B cell (primary cell): Measurements from ENCODE around the gene EHBP1. TPM values are rescaled to one million over a fixed set of nuclear protein-coding genes. Genes with fewer than 3 reads are reported as not detected.

ENCODE experiments used
- ATAC-seq: fragments of 200-7000 bp; cut with Tn5 transposase; one replicate; pipeline ENCODE4 v1.10.0; 2021; ENCODE audit warnings: low read depth, mild to moderate bottlenecking, moderate number of reproducible peaks, moderate library complexity
- CTCF ChIA-PET: fragments of 350-600 bp; sonication (Branson Sonifier 250); formaldehyde crosslinking; loops from one replicate; lab custom pipeline; 2021; ENCODE audit warnings: antibody characterized with exemption, inconsistent platforms; lab: Charles Lee
- POLR2A ChIA-PET: fragments of 350-600 bp; sonication (Branson Sonifier 250); formaldehyde crosslinking; loops from one replicate; lab custom pipeline; 2021; ENCODE audit warnings: antibody characterized with exemption; lab: Charles Lee
- DNase-seq: peaks from one replicate; pipeline ENCODE4 v3.0.0; 2013
- H2AFZ ChIP-seq: 2 replicates; pipeline ENCODE4 v1.6.1; 2012; ENCODE audit warnings: mild to moderate bottlenecking, low read depth, low read length; ENCODE audit not compliant: insufficient read depth, poor library complexity, severe bottlenecking
- H3K27ac ChIP-seq, 2 donors: 1 replicate in 1 of 2; 2 replicates in 1 of 2; pipeline ENCODE4 v1.5.1; 2012 to 2013; ENCODE audit warnings: low read length in 2 of 2, mild to moderate bottlenecking in 2 of 2, moderate library complexity in 1 of 2
- H3K27me3 ChIP-seq, 4 experiments: fragments of 200-600 bp in 1 of 4; sonication (generic) in 1 of 4; replicated peaks in 1 of 4; 1 replicate in 2 of 4; 2 replicates in 2 of 4; pipeline versions ENCODE4 v1.6.1 to v1.7.0; 2013 to 2016; ENCODE audit warnings: low read length in 3 of 4, mild to moderate bottlenecking in 2 of 4, mixed read lengths in 1 of 4, moderate library complexity in 1 of 4; ENCODE audit not compliant: insufficient read depth in 4 of 4, control insufficient read depth in 3 of 4; ENCODE audit errors: control extremely low read depth in 1 of 4
- H3K36me3 ChIP-seq, 2 experiments: replicated peaks in 1 of 2; 1 replicate in 1 of 2; 2 replicates in 1 of 2; pipeline versions ENCODE4 v1.6.1 to v1.7.1; 2013; ENCODE audit warnings: low read length in 1 of 2; ENCODE audit not compliant: insufficient read depth in 2 of 2, control insufficient read depth in 1 of 2; ENCODE audit errors: control extremely low read depth in 1 of 2, extremely low read depth in 1 of 2
- H3K4me1 ChIP-seq, 2 donors: fragments of 200-600 bp in 1 of 2; sonication (generic) in 1 of 2; 1 replicate in 1 of 2; 2 replicates in 1 of 2; pipeline versions ENCODE4 v1.5.1 to v1.6.1; 2013 to 2017; ENCODE audit warnings: low read length in 2 of 2; ENCODE audit not compliant: control insufficient read depth in 2 of 2, insufficient read depth in 2 of 2
- H3K4me2 ChIP-seq: replicated peaks from 2 replicates; pipeline ENCODE3; 2012; ENCODE audit warnings: mild to moderate bottlenecking, low read depth, low read length; ENCODE audit not compliant: poor library complexity, severe bottlenecking
- H3K4me3 ChIP-seq, 5 experiments: fragments of 200-600 bp in 1 of 5; sonication (generic) in 1 of 5; 1 replicate in 3 of 5; 2 replicates in 2 of 5; pipeline versions ENCODE4 v1.5.1 to v1.7.0; 2011 to 2016; ENCODE audit warnings: low read length in 4 of 5, mild to moderate bottlenecking in 4 of 5, low read depth in 2 of 5, control low read depth in 1 of 5, moderate library complexity in 1 of 5; ENCODE audit not compliant: insufficient read depth in 1 of 5; ENCODE audit errors: control extremely low read depth in 1 of 5, extremely low read depth in 1 of 5
- H3K79me2 ChIP-seq: fragments of 200-600 bp; sonication (generic); one replicate; pipeline ENCODE4 v1.6.0; 2016; ENCODE audit warnings: low read length; ENCODE audit not compliant: control insufficient read depth, insufficient read depth
- H3K9ac ChIP-seq: fragments of 200-600 bp; sonication (generic); 2 replicates; pipeline ENCODE4 v1.6.1; 2017; ENCODE audit warnings: mild to moderate bottlenecking, low read length, moderate library complexity
- H3K9me3 ChIP-seq, 3 donors: one replicate each; pipeline versions ENCODE4 v1.6.1 to v1.7.1; 2013; ENCODE audit warnings: low read length in 2 of 3; ENCODE audit not compliant: control insufficient read depth in 2 of 3, insufficient read depth in 1 of 3; ENCODE audit errors: control extremely low read depth in 1 of 3
- H4K20me1 ChIP-seq: 2 replicates; pipeline ENCODE4 v1.6.0; 2012; ENCODE audit warnings: mild to moderate bottlenecking, low read length; ENCODE audit not compliant: insufficient read depth, control insufficient read depth, poor library complexity, severe bottlenecking
- H3K27ac Mint-ChIP-seq: one replicate; pipeline ENCODE4 v1.8.0; 2021; ENCODE audit warnings: mixed read lengths
- H3K27me3 Mint-ChIP-seq: one replicate; pipeline ENCODE4 v1.8.0; 2021; ENCODE audit warnings: mixed read lengths
- H3K4me1 Mint-ChIP-seq: one replicate; pipeline ENCODE4 v1.8.0; 2021; ENCODE audit warnings: mixed read lengths
- H3K4me3 Mint-ChIP-seq: one replicate; pipeline ENCODE4 v1.8.0; 2021; ENCODE audit warnings: mixed read lengths
- H3K9me3 Mint-ChIP-seq: one replicate; pipeline ENCODE4 v1.8.0; 2022; ENCODE audit warnings: mixed read lengths; ENCODE audit not compliant: insufficient read depth
- EZH2 ChIP-seq: IDR thresholded peaks from 2 replicates; pipeline ENCODE4 v1.6.1; 2012; ENCODE audit warnings: borderline replicate concordance, low read depth, mild to moderate bottlenecking, moderate library complexity, low read length; ENCODE audit not compliant: insufficient read depth, poor library complexity, severe bottlenecking
- WGBS: methylation state at CpG from one replicate; pipeline ENCODE4 v1.1.5; 2013; ENCODE audit warnings: missing lambda C conversion rate; ENCODE audit not compliant: insufficient coverage; 5-methylcytosine and 5-hydroxymethylcytosine counted together
- intact Hi-C: fragments of 100-400 bp; cut with micrococcal nuclease; formaldehyde crosslinking; loops from one replicate; pipeline ENCODE4 v1.10.0; 2022
- polyA plus RNA-seq: library from polyadenylated mRNA; depleted of rRNA; stranded (reverse); fragments of >200 nt; gene quantifications from 2 replicates; pipeline ENCODE4 v1.2.3, GENCODE V29; 2012
- total RNA-seq, 2 donors: library from RNA; stranded (reverse); fragments of 120-200 nt in 1 of 2; gene quantifications; 1 replicate in 1 of 2; 2 replicates in 1 of 2; pipeline versions ENCODE4 v1.2.3 to v1.2.4, GENCODE V29; 2013 to 2022
- TF ChIP-seq, protein P1 (sequence below): fragments of 200-600 bp; IDR thresholded peaks from one replicate; pipeline ENCODE4 v1.8.0; 2022; ENCODE audit warnings: antibody characterized with exemption, mild to moderate bottlenecking

The EHBP1 gene
- total and polyA plus RNA-seq, 2 donors (not counting 1 experiment from before 2014, with no cell fraction given) = 8.8 to 34.7 TPM

DNA sequence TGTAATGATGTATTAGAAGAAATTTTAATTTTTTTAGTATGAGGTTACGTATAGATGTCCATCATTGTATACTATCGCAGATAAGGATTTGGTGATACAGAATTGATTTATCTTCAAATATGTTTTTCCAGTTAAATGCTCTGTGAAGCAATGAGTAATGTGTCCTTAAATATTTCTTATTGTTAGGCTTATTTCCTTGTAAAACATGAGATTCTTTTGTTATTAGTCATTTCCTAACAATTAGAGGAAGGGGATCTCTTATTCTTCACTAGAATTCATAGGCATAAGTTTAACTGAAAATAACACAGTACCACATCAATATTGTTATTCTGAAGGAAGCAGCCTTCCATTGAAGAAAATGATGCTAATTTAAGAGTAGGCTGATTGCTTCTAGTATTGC lies 329.7 kb downstream of the EHBP1 start:
- Histone ChIP-seq H4K20me1 (no peaks in the 10 kb centered on the region), H3K36me3 (peaks cover 0 to 2% of the 10 kb centered on the region in 2 experiments), H3K27me3 (peaks cover 0 to 3% (median 0%) of the 10 kb centered on the region in 4 experiments), H2AFZ (no peak overlapping the region), H3K79me2 (no peaks in the 10 kb centered on the region), H3K4me1 (no peaks in the 10 kb centered on the region), H3K9ac (no peak overlapping the region), H3K4me3 (no peak overlapping the region), H3K4me2 (no peak overlapping the region), H3K9me3 (no peaks in the 10 kb centered on the region), H3K27ac (no peak overlapping the region)
- no CpG with 5 or more reads among the region's 2 CpGs for WGBS
- Mint-ChIP-seq H3K27ac (no peak overlapping the region), H3K27me3 (no peaks in the 10 kb centered on the region), H3K4me1 (no peaks in the 10 kb centered on the region), H3K4me3 (no peak overlapping the region), H3K9me3 (no peaks in the 10 kb centered on the region)
- no peak for ATAC-seq
- TF ChIP-seq, protein P1, sequence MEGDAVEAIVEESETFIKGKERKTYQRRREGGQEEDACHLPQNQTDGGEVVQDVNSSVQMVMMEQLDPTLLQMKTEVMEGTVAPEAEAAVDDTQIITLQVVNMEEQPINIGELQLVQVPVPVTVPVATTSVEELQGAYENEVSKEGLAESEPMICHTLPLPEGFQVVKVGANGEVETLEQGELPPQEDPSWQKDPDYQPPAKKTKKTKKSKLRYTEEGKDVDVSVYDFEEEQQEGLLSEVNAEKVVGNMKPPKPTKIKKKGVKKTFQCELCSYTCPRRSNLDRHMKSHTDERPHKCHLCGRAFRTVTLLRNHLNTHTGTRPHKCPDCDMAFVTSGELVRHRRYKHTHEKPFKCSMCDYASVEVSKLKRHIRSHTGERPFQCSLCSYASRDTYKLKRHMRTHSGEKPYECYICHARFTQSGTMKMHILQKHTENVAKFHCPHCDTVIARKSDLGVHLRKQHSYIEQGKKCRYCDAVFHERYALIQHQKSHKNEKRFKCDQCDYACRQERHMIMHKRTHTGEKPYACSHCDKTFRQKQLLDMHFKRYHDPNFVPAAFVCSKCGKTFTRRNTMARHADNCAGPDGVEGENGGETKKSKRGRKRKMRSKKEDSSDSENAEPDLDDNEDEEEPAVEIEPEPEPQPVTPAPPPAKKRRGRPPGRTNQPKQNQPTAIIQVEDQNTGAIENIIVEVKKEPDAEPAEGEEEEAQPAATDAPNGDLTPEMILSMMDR = no peak
- no peak for TF ChIP-seq EZH2
- DNase-seq = no peak
- CTCF ChIA-PET = no interaction called here
- POLR2A ChIA-PET = no interaction called here
- intact Hi-C loops = no loop called here

DNA sequence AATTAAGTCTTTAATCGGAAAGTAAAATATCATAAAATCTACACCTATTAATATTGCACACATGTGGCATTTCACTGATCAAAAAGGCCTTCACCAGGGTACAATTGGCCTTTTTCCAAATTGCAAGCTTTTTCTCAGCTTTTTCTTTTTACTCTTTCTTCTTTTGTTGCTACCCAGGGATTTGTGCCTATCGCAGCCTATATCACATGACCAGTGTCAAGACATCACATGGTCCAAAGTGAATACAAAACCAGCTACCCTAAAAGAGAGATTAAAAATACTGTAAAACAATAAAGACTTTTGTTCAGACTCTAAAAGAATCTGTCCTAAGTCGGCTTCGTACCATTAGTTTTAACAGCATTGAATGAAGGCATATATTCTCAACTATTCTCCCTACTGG lies 330.1 kb downstream of the EHBP1 start:
- 100% methylated on average over 1 of the region's 4 CpGs for WGBS
- Mint-ChIP-seq H3K4me1 (no peaks in the 10 kb centered on the region), H3K4me3 (no peak overlapping the region), H3K9me3 (no peaks in the 10 kb centered on the region), H3K27me3 (no peaks in the 10 kb centered on the region), H3K27ac (no peak overlapping the region)
- DNase-seq (no peak), ATAC-seq (no peak)
- Histone ChIP-seq H4K20me1 (no peaks in the 10 kb centered on the region), H3K79me2 (no peaks in the 10 kb centered on the region), H2AFZ (no peak overlapping the region), H3K9me3 (no peaks in the 10 kb centered on the region), H3K27ac (no peak overlapping the region), H3K36me3 (peaks cover 0 to 2% of the 10 kb centered on the region in 2 experiments), H3K27me3 (peaks cover 0 to 3% (median 0%) of the 10 kb centered on the region in 4 experiments), H3K4me2 (no peak overlapping the region), H3K4me1 (no peaks in the 10 kb centered on the region), H3K4me3 (no peak overlapping the region), H3K9ac (no peak overlapping the region)
- POLR2A ChIA-PET = no interaction called here
- CTCF ChIA-PET = no interaction called here
- TF ChIP-seq, protein P1 = no peak
- no peak for TF ChIP-seq EZH2
- intact Hi-C loops = no loop called here
